HepG2 (cell line): ENCODE measurements around the gene DNASE1L2. TPM values are rescaled to one million over a fixed set of nuclear protein-coding genes. Genes with fewer than 3 reads are reported as not detected.

Experiments used
- CBX2 ChIP-seq, 2 experiments: fragments of 200-600 bp in 1 of 2; sonication (generic); formaldehyde crosslinking in 1 of 2; IDR thresholded peaks; 2 replicates each; pipeline versions ENCODE4 v1.7.0 to v1.8.1; 2018 to 2022; ENCODE audit warnings: low read depth in 2 of 2, low read length in 1 of 2, mild to moderate bottlenecking in 1 of 2, missing genetic modification reagents in 1 of 2
- CCDC6 ChIP-seq: sonication (generic); formaldehyde crosslinking; IDR thresholded peaks from 2 replicates; pipeline ENCODE4 v1.8.1; 2022; ENCODE audit warnings: mild to moderate bottlenecking, missing genetic modification reagents, moderate library complexity
- GATA4 ChIP-seq: sonication (generic); IDR thresholded peaks from 2 replicates; pipeline ENCODE4 v1.6.1; 2016; ENCODE audit warnings: antibody characterized with exemption, low read depth, borderline replicate concordance
- HNRNPL ChIP-seq: fragments of 200-400 bp; formaldehyde crosslinking; IDR thresholded peaks from 2 replicates; pipeline ENCODE4 v1.6.1; 2017; ENCODE audit warnings: mild to moderate bottlenecking, low read depth, low read length
- ISL2 ChIP-seq: sonication (generic); formaldehyde crosslinking; IDR thresholded peaks from 2 replicates; pipeline ENCODE4 v1.5.0; 2020; ENCODE audit warnings: missing genetic modification reagents
- KDM2A ChIP-seq: sonication (generic); formaldehyde crosslinking; IDR thresholded peaks from 2 replicates; pipeline ENCODE4 v1.4.0; 2020; ENCODE audit warnings: low read depth, missing genetic modification reagents, borderline replicate concordance
- MATR3 ChIP-seq: sonication (generic); formaldehyde crosslinking; IDR thresholded peaks from 2 replicates; pipeline ENCODE4 v1.4.0; 2020; ENCODE audit warnings: missing genetic modification reagents
- MEIS1 ChIP-seq: sonication (generic); formaldehyde crosslinking; IDR thresholded peaks from 2 replicates; pipeline ENCODE4 v1.9.0; 2021; ENCODE audit warnings: mild to moderate bottlenecking, missing genetic modification reagents, moderate library complexity, borderline replicate concordance
- MEIS2 ChIP-seq: sonication (generic); formaldehyde crosslinking; IDR thresholded peaks from 2 replicates; pipeline ENCODE4 v1.9.0; 2021; ENCODE audit warnings: mild to moderate bottlenecking, missing genetic modification reagents
- MTA3 ChIP-seq: sonication (generic); formaldehyde crosslinking; IDR thresholded peaks from 2 replicates; pipeline ENCODE4 v1.4.0; 2020; ENCODE audit warnings: missing genetic modification reagents
- MTF1 ChIP-seq: sonication (generic); formaldehyde crosslinking; IDR thresholded peaks from 2 replicates; pipeline ENCODE4 v1.5.0; 2020; ENCODE audit warnings: missing genetic modification reagents
- MTF2 ChIP-seq: sonication (generic); formaldehyde crosslinking; IDR thresholded peaks from 2 replicates; pipeline ENCODE4 v1.5.0; 2020; ENCODE audit warnings: missing genetic modification reagents, borderline replicate concordance
- NFKB2 ChIP-seq: sonication (generic); formaldehyde crosslinking; IDR thresholded peaks from 2 replicates; pipeline ENCODE4 v1.4.0; 2020; ENCODE audit warnings: missing genetic modification reagents, borderline replicate concordance
- PHF5A ChIP-seq: IDR thresholded peaks from one replicate; pipeline ENCODE4 v1.6.1; 2018; ENCODE audit warnings: low read depth, missing genetic modification reagents; ENCODE audit not compliant: unreplicated experiment
- RFXAP ChIP-seq: sonication (generic); formaldehyde crosslinking; IDR thresholded peaks from 2 replicates; pipeline ENCODE4 v1.4.0; 2020; ENCODE audit warnings: missing genetic modification reagents, borderline replicate concordance
- SSRP1 ChIP-seq: IDR thresholded peaks from 2 replicates; pipeline ENCODE4 v1.6.1; 2016; ENCODE audit warnings: control low read depth
- TEAD3 ChIP-seq: optimal IDR thresholded peaks from 2 replicates; pipeline ENCODE3; 2016; ENCODE audit warnings: borderline replicate concordance
- YY1 ChIP-seq: IDR thresholded peaks from 2 replicates; pipeline ENCODE4 v1.6.1; 2011; ENCODE audit warnings: low read length, low read depth, moderate library complexity, mild to moderate bottlenecking; ENCODE audit not compliant: insufficient read depth, insufficient replicate concordance
- ZNF337 ChIP-seq: sonication (generic); formaldehyde crosslinking; IDR thresholded peaks from 2 replicates; pipeline ENCODE4 v1.5.1; 2020; ENCODE audit warnings: missing genetic modification reagents, low read depth, mild to moderate bottlenecking, borderline replicate concordance
- ZNF34 ChIP-seq: sonication (generic); formaldehyde crosslinking; IDR thresholded peaks from 2 replicates; pipeline ENCODE4 v1.4.0; 2020; ENCODE audit warnings: mild to moderate bottlenecking, missing genetic modification reagents, borderline replicate concordance
- ZNF431 ChIP-seq: sonication (generic); formaldehyde crosslinking; IDR thresholded peaks from 2 replicates; pipeline ENCODE4 v1.9.0; 2022; ENCODE audit warnings: missing genetic modification reagents, low read depth, mild to moderate bottlenecking, borderline replicate concordance
- ZNF598 ChIP-seq: sonication (generic); formaldehyde crosslinking; IDR thresholded peaks from 2 replicates; pipeline ENCODE4 v1.5.1; 2020; ENCODE audit warnings: mild to moderate bottlenecking, missing genetic modification reagents, borderline replicate concordance
- ZNF678 ChIP-seq: sonication (generic); formaldehyde crosslinking; IDR thresholded peaks from 2 replicates; pipeline ENCODE4 v1.4.0; 2020; ENCODE audit warnings: mild to moderate bottlenecking, missing genetic modification reagents
- ZNF816 ChIP-seq: sonication (generic); formaldehyde crosslinking; IDR thresholded peaks from 2 replicates; pipeline ENCODE4 v1.8.0; 2022; ENCODE audit warnings: missing genetic modification reagents, mild to moderate bottlenecking, borderline replicate concordance
- ZSCAN9 ChIP-seq: IDR thresholded peaks from 2 replicates; pipeline ENCODE4 v1.6.1; 2016; ENCODE audit warnings: borderline replicate concordance
- polyA plus RNA-seq, 8 experiments: library from polyadenylated mRNA; depleted of rRNA in 3 of 8; stranded (reverse) in 7 of 8; unstranded in 1 of 8; fragments of >200 nt; fragmentation: Illumina TruSeq in 4 of 8; extraction: Trizol in 4 of 8; gene quantifications; 2 replicates each; pipeline versions ENCODE4 v1.2.1 to v1.2.3, GENCODE V29; 2011 to 2016; ENCODE audit warnings: low read depth in 4 of 8, missing spikeins in 1 of 8, mixed read lengths in 1 of 8; ENCODE audit not compliant: insufficient read depth in 1 of 8
- total RNA-seq, 5 experiments: library from RNA; depleted of rRNA; stranded (reverse); fragments of >200 nt; fragmentation: Illumina TruSeq; extraction: Trizol; gene quantifications; 2 replicates each; pipeline ENCODE4 v1.2.3, GENCODE V29; 2016; ENCODE audit warnings: low read depth in 1 of 5
- TF ChIP-seq, protein P1 (sequence below), 2 experiments: fragments of 450-650 bp in 1 of 2; sonication (generic) in 1 of 2; formaldehyde crosslinking; IDR thresholded peaks; 2 replicates each; pipeline versions ENCODE4 v1.5.0 to v1.8.0; 2020 to 2022; ENCODE audit warnings: mild to moderate bottlenecking in 1 of 2, missing genetic modification reagents in 1 of 2
- TF ChIP-seq, protein P2 (sequence below), 2 experiments: IDR thresholded peaks; 2 replicates each; pipeline ENCODE4 v1.6.1; 2011 to 2012; ENCODE audit warnings: low read length in 2 of 2, borderline replicate concordance in 1 of 2, low read depth in 1 of 2, mild to moderate bottlenecking in 1 of 2, moderate library complexity in 1 of 2

Gene DNASE1L2
- total and polyA plus RNA-seq, 2 of the 13 experiments (the other 11 are each of a cell fraction or from before 2014, with no cell fraction given) = 0.44 to 0.50 TPM

DNA sequence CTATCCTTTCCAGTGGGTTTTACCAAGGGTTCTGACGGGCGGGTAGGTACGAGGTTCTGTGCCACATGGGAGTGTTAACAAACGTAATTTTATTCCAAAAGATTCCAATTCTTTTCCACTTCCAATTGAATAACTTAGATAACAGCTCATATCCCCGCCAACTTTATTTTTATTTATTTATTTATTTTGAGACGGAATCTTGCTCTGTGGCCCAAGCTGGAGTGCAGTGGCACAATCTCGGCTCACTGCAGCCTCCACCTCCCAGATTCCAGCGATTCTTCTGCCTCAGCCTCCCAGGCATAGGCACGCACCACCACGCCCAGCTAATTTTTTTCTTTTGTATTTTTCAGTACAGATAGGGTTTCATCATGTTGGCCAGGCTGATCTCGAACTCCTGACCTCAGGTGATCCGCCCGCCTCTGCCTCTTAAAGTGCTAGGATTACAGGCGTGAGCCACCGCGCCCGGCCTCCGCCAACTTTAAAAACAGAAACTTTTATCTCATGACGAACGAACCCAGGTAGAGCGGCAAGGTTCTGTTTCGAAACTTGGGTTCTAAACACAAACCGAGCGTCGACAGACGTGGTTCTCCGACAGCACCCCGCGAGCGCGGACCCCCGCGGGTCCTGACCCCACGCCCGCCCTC, 14.5 kb downstream of the DNASE1L2 start (continued):
- TF ChIP-seq YY1 (no peak), GATA4 (no peak), MATR3 (CRISPR knock-in tag) (no peak), HNRNPL (no peak), TEAD3 (no peak), PHF5A (CRISPR knock-in tag) (no peak), CCDC6 (CRISPR knock-in tag) (no peak), ZNF816 (CRISPR knock-in tag) (no peak), ZNF598 (no peak), SSRP1 (CRISPR knock-in tag) (no peak), ISL2 (CRISPR knock-in tag) (no peak), MTA3 (CRISPR knock-in tag) (no peak), KDM2A (CRISPR knock-in tag) (0 out of 2 replicates have a peak, but pooled peaks have one; percentile 3), ZNF34 (peak; percentile 7; the same call in 1 of the 2 replicates), ZNF337 (CRISPR knock-in tag) (no peak), ZNF431 (CRISPR knock-in tag) (no peak), MEIS1 (CRISPR knock-in tag) (no peak), MTF2 (CRISPR knock-in tag) (no peak), CBX2 (IDR thresholded peaks at IDR 0.05; ENCODE audit: low read depth, low read length) (no peak), CBX2 (CRISPR knock-in tag; IDR thresholded peaks at IDR 0.05; ENCODE audit: low read depth) (no peak), NFKB2 (CRISPR knock-in tag) (no peak), MTF1 (CRISPR knock-in tag) (no peak), ZSCAN9 (CRISPR knock-in tag) (no peak), RFXAP (CRISPR knock-in tag) (no peak), MEIS2 (CRISPR knock-in tag) (no peak), ZNF678 (CRISPR knock-in tag) (no peak)
- TF ChIP-seq, protein P1, sequence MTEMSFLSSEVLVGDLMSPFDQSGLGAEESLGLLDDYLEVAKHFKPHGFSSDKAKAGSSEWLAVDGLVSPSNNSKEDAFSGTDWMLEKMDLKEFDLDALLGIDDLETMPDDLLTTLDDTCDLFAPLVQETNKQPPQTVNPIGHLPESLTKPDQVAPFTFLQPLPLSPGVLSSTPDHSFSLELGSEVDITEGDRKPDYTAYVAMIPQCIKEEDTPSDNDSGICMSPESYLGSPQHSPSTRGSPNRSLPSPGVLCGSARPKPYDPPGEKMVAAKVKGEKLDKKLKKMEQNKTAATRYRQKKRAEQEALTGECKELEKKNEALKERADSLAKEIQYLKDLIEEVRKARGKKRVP (CRISPR knock-in tag; IDR thresholded peaks at IDR 0.05) = 0 out of 4 replicates have a peak, but pooled peaks of 1 of the 2 experiments have one; percentile 28
- TF ChIP-seq, protein P2, sequence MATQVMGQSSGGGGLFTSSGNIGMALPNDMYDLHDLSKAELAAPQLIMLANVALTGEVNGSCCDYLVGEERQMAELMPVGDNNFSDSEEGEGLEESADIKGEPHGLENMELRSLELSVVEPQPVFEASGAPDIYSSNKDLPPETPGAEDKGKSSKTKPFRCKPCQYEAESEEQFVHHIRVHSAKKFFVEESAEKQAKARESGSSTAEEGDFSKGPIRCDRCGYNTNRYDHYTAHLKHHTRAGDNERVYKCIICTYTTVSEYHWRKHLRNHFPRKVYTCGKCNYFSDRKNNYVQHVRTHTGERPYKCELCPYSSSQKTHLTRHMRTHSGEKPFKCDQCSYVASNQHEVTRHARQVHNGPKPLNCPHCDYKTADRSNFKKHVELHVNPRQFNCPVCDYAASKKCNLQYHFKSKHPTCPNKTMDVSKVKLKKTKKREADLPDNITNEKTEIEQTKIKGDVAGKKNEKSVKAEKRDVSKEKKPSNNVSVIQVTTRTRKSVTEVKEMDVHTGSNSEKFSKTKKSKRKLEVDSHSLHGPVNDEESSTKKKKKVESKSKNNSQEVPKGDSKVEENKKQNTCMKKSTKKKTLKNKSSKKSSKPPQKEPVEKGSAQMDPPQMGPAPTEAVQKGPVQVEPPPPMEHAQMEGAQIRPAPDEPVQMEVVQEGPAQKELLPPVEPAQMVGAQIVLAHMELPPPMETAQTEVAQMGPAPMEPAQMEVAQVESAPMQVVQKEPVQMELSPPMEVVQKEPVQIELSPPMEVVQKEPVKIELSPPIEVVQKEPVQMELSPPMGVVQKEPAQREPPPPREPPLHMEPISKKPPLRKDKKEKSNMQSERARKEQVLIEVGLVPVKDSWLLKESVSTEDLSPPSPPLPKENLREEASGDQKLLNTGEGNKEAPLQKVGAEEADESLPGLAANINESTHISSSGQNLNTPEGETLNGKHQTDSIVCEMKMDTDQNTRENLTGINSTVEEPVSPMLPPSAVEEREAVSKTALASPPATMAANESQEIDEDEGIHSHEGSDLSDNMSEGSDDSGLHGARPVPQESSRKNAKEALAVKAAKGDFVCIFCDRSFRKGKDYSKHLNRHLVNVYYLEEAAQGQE (IDR thresholded peaks at IDR 0.05; ENCODE audit: borderline replicate concordance in 1 of 2, low read depth in 1 of 2, low read length in 2 of 2) = no peak
